ENCODE results near the gene UNC5A. TPM values are rescaled to one million over a fixed set of nuclear protein-coding genes. Genes with fewer than 3 reads are reported as not detected.

The UNC5A gene
- total and polyA plus RNA-seq, 12 donors: 0.01 to 0.35 (median 0.08) TPM; not detected in 7

- intact Hi-C loops (cut with DNase I): no loop called here
- H3K9me3 ChIP-seq: no peaks in the 10 kb centered on the region
- no peak for TF ChIP-seq CTCF (IDR thresholded peaks at IDR 0.05)
- H3K27ac ChIP-seq: no peak overlapping the region
- no peak overlapping the region for H3K4me3 ChIP-seq
- H3K4me1 ChIP-seq: peaks cover 0 to 7% (median 0%) of the 10 kb centered on the region in 9 donors
- WGBS, 2 donors: 89 to 91% methylated on average over 20 to 26 of the region's 26 CpGs
- peaks cover 0 to 49% (median 0%) of the 10 kb centered on the region in 9 donors for H3K36me3 ChIP-seq
- ATAC-seq: no peak
- peaks cover 0 to 39% (median 33%) of the 10 kb centered on the region in 7 donors for H3K27me3 ChIP-seq
- no peak for DNase-seq
Measured at GRCh38 chr5:176880366-176881020, 70.1 kb downstream of the UNC5A start.

GRCh38 chr5:176881021-176881749, 70.8 kb downstream of the UNC5A start:
- no peak for TF ChIP-seq CTCF (IDR thresholded peaks at IDR 0.05)
- ATAC-seq (no peak), DNase-seq (no peak)
- 88 to 91% methylated on average over 28 of the region's 28 CpGs for WGBS, 2 donors
- Histone ChIP-seq H3K4me1 (peaks cover 0 to under 1% (median 0%) of the 10 kb centered on the region in 9 donors), H3K9me3 (no peaks in the 10 kb centered on the region), H3K4me3 (no peak overlapping the region), H3K36me3 (peaks cover 0 to 54% (median 0%) of the 10 kb centered on the region in 9 donors), H3K27me3 (peaks cover 0 to 32% (median 27%) of the 10 kb centered on the region in 7 donors), H3K27ac (no peak overlapping the region)
- intact Hi-C loops (cut with DNase I): no loop called here

- Histone ChIP-seq H3K4me3 (no peak overlapping the region), H3K27me3 (peaks cover 0 to 24% (median 19%) of the 10 kb centered on the region in 7 donors), H3K36me3 (peaks cover 0 to 61% (median 0%) of the 10 kb centered on the region in 9 donors), H3K4me1 (no peaks in the 10 kb centered on the region), H3K27ac (no peak overlapping the region), H3K9me3 (no peaks in the 10 kb centered on the region)
- ATAC-seq: no peak
- DNase-seq: no peak
- 84 to 88% methylated on average over 25 of the region's 25 CpGs for whole genome bisulfite sequencing, 2 donors
- no peak for TF ChIP-seq CTCF (IDR thresholded peaks at IDR 0.05)
- intact Hi-C loops (cut with DNase I): no loop called here
Measured at GRCh38 chr5:176881816-176882566, 71.6 kb downstream of the UNC5A start.

GRCh38 chr5:176882567-176882903, 72.2 kb downstream of the UNC5A start:
- no peaks in the 10 kb centered on the region for H3K9me3 ChIP-seq
- no peak for TF ChIP-seq CTCF (IDR thresholded peaks at IDR 0.05)
- WGBS, 2 donors: 55 to 59% methylated on average over 6 of the region's 6 CpGs
- no peak overlapping the region for H3K27ac ChIP-seq
- ATAC-seq: no peak
- intact Hi-C loops (cut with DNase I): no loop called here
- H3K36me3 ChIP-seq: peaks cover 0 to 66% (median 0%) of the 10 kb centered on the region in 9 donors
- DNase-seq: no peak
- H3K27me3 ChIP-seq: peaks cover 0 to 18% (median 13%) of the 10 kb centered on the region in 7 donors
- H3K4me1 ChIP-seq: no peaks in the 10 kb centered on the region
- no peak overlapping the region for H3K4me3 ChIP-seq
